Neural cell (in vitro differentiated cells): ENCODE results near the gene ADGRF1. TPM values are rescaled to one million over a fixed set of nuclear protein-coding genes. Genes with fewer than 3 reads are reported as not detected.

Experiments used
- H2AFZ ChIP-seq: fragments of 200-600, 300-800 bp; sonication (generic), shearing (Covaris generic); 2 replicates; pipeline ENCODE4 v1.6.0; 2014; ENCODE audit warnings: low read depth, mild to moderate bottlenecking, antibody characterized with exemption, low read length, moderate library complexity
- H3F3A ChIP-seq: fragments of 200-600 bp; shearing (Covaris generic); 2 replicates; pipeline ENCODE4 v1.6.1; 2016; ENCODE audit warnings: mild to moderate bottlenecking, moderate library complexity, mixed read lengths, antibody characterized with exemption, low read length; ENCODE audit not compliant: insufficient read depth, poor library complexity, severe bottlenecking
- H3K27ac ChIP-seq: fragments of 200-600, 300-800 bp; sonication (generic), shearing (Covaris generic); 2 replicates; pipeline ENCODE4 v1.5.1; 2014; ENCODE audit warnings: mild to moderate bottlenecking, low read length, moderate library complexity
- H3K27me3 ChIP-seq: fragments of 300-800, 200-600 bp; sonication (generic), shearing (Covaris generic); 2 replicates; pipeline ENCODE4 v1.6.0; 2014; ENCODE audit warnings: mild to moderate bottlenecking, low read depth, low read length, moderate library complexity; ENCODE audit not compliant: insufficient read depth
- H3K36me3 ChIP-seq: fragments of 300-800, 200-600 bp; sonication (generic), shearing (Covaris generic); 2 replicates; pipeline ENCODE4 v1.5.1; 2014; ENCODE audit warnings: mild to moderate bottlenecking, antibody characterized with exemption, low read length, moderate library complexity; ENCODE audit not compliant: insufficient read depth
- H3K4me2 ChIP-seq: fragments of 300-800, 200-600 bp; sonication (generic), shearing (Covaris generic); 2 replicates; pipeline ENCODE4 v1.6.0; 2014; ENCODE audit warnings: mild to moderate bottlenecking, low read length
- H3K4me3 ChIP-seq: fragments of 300-800, 200-600 bp; sonication (generic), shearing (Covaris generic); 2 replicates; pipeline ENCODE4 v1.5.1; 2014; ENCODE audit warnings: mild to moderate bottlenecking, low read length, moderate library complexity
- H3K79me2 ChIP-seq: fragments of 200-600 bp; shearing (Covaris generic); replicated peaks from 2 replicates; pipeline ENCODE4 v1.6.0; 2014; ENCODE audit warnings: mild to moderate bottlenecking, low read length, moderate library complexity; ENCODE audit not compliant: insufficient read depth
- H3K9ac ChIP-seq: fragments of 300-800, 200-600 bp; sonication (generic), shearing (Covaris generic); 2 replicates; pipeline ENCODE4 v1.6.1; 2016; ENCODE audit warnings: mild to moderate bottlenecking, low read length, mixed read lengths
- H3K9me2 ChIP-seq: fragments of 200-600 bp; shearing (Covaris generic); 2 replicates; pipeline ENCODE4 v1.6.1; 2016; ENCODE audit warnings: mild to moderate bottlenecking, low read length, mixed read lengths; ENCODE audit not compliant: insufficient read depth
- H3K9me3 ChIP-seq: fragments of 200-600, 300-800 bp; sonication (generic), shearing (Covaris generic); 2 replicates; pipeline ENCODE4 v1.6.1; 2016; ENCODE audit warnings: mild to moderate bottlenecking, mixed run types, low read length, moderate library complexity, mixed read lengths
- H4K20me1 ChIP-seq: fragments of 200-600 bp; shearing (Covaris generic); 2 replicates; pipeline ENCODE4 v1.6.1; 2016; ENCODE audit warnings: mild to moderate bottlenecking, mixed run types; ENCODE audit not compliant: insufficient read depth
- EP300 ChIP-seq: fragments of 450-650 bp; conservative IDR thresholded peaks from 2 replicates; pipeline ENCODE4 v1.6.1; 2014; ENCODE audit warnings: antibody characterized with exemption, mild to moderate bottlenecking, moderate library complexity; ENCODE audit not compliant: poor library complexity, severe bottlenecking
- EZH2 ChIP-seq: fragments of 200-600, 300-800 bp; shearing (Covaris generic), sonication (generic); IDR thresholded peaks from 2 replicates; pipeline ENCODE4 v1.6.1; 2014; ENCODE audit warnings: antibody characterized with exemption, low read length, borderline replicate concordance, mild to moderate bottlenecking; ENCODE audit not compliant: insufficient read depth, poor library complexity, severe bottlenecking
- MXI1 ChIP-seq: fragments of 450-650 bp; conservative IDR thresholded peaks from 2 replicates; pipeline ENCODE4 v1.6.1; 2014; ENCODE audit warnings: antibody characterized with exemption, mild to moderate bottlenecking; ENCODE audit not compliant: poor library complexity, severe bottlenecking
- POLR2AphosphoS5 ChIP-seq: IDR thresholded peaks from 2 replicates; pipeline ENCODE4 v1.6.1; 2012
- RAD21 ChIP-seq: fragments of 450-650 bp; conservative IDR thresholded peaks from 2 replicates; pipeline ENCODE4 v1.6.1; 2014; ENCODE audit warnings: antibody characterized with exemption, mild to moderate bottlenecking, moderate library complexity
- REST ChIP-seq: IDR thresholded peaks from 2 replicates; pipeline ENCODE4 v1.6.1; 2012; ENCODE audit warnings: borderline replicate concordance
- SMC3 ChIP-seq: fragments of 450-650 bp; conservative IDR thresholded peaks from 2 replicates; pipeline ENCODE4 v1.6.1; 2014; ENCODE audit warnings: antibody characterized with exemption, mild to moderate bottlenecking, moderate library complexity; ENCODE audit not compliant: poor library complexity
- TAF1 ChIP-seq: IDR thresholded peaks from 2 replicates; pipeline ENCODE4 v1.6.1; 2012; ENCODE audit warnings: low read depth
- polyA plus RNA-seq: library from polyadenylated mRNA; depleted of rRNA; stranded (reverse); fragments of >200 nt; gene quantifications from 2 replicates; pipeline ENCODE4 v1.2.3, GENCODE V29; 2014
- TF ChIP-seq, protein P1 (sequence below): fragments of 450-650 bp; IDR thresholded peaks from 2 replicates; pipeline ENCODE4 v1.5.1; 2014; ENCODE audit warnings: antibody characterized with exemption, mild to moderate bottlenecking, moderate library complexity; ENCODE audit not compliant: poor library complexity, severe bottlenecking

ADGRF1 gene
- polyA plus RNA-seq, 1 donor from 2014 or later, result not detected

- Histone ChIP-seq H3K79me2 (no peaks in the 10 kb centered on the region), H3K4me3 (no peak overlapping the region), H3K27me3 (no peaks in the 10 kb centered on the region), H3F3A (no peaks in the 10 kb centered on the region), H3K9me3 (no peaks in the 10 kb centered on the region), H3K4me2 (no peak overlapping the region), H3K27ac (no peak overlapping the region), H3K9ac (no peak overlapping the region), H2AFZ (no peak overlapping the region), H3K9me2 (no peaks in the 10 kb centered on the region), H4K20me1 (no peaks in the 10 kb centered on the region), H3K36me3 (no peaks in the 10 kb centered on the region)
- no peak for TF ChIP-seq EP300
- no peak for TF ChIP-seq MXI1
- TF ChIP-seq SMC3, result no peak
- TF ChIP-seq RAD21, result no peak
- no peak for TF ChIP-seq TAF1
- no peak for TF ChIP-seq EZH2
- no peak for TF ChIP-seq REST
- TF ChIP-seq, protein P1, sequence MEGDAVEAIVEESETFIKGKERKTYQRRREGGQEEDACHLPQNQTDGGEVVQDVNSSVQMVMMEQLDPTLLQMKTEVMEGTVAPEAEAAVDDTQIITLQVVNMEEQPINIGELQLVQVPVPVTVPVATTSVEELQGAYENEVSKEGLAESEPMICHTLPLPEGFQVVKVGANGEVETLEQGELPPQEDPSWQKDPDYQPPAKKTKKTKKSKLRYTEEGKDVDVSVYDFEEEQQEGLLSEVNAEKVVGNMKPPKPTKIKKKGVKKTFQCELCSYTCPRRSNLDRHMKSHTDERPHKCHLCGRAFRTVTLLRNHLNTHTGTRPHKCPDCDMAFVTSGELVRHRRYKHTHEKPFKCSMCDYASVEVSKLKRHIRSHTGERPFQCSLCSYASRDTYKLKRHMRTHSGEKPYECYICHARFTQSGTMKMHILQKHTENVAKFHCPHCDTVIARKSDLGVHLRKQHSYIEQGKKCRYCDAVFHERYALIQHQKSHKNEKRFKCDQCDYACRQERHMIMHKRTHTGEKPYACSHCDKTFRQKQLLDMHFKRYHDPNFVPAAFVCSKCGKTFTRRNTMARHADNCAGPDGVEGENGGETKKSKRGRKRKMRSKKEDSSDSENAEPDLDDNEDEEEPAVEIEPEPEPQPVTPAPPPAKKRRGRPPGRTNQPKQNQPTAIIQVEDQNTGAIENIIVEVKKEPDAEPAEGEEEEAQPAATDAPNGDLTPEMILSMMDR, result no peak
- no peak for TF ChIP-seq POLR2AphosphoS5
Measured at GRCh38 chr6:47047097-47047478, 5.0 kb upstream of the ADGRF1 start.

DNA sequence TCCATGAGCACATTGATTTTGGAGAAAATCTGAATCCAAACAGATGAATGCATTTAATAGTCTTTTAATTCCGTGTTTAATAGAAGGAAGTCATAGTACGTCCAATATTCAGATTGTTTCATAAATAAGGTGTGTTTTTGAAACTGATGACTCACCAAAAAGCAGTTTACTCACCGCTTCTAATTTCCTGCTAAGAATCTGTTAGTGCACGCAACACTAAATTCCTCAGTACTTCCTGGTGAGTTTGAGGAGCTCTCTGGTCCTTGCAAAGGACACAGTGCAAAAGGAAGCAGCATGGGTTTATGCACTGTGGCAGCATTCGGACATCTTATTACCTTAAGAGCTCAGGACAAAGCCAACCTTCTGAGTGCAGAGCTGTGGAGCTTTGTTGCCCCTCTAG lies 2.3 kb upstream of the ADGRF1 start:
- no peak overlapping the region for H2AFZ ChIP-seq

More for the DNA sequence above, 2.3 kb upstream of the ADGRF1 start:
- Histone ChIP-seq H3K4me2 (no peak overlapping the region), H3K27me3 (no peaks in the 10 kb centered on the region), H3K27ac (no peak overlapping the region), H3K9ac (no peak overlapping the region), H3K4me3 (no peak overlapping the region), H3K9me3 (no peaks in the 10 kb centered on the region), H3K36me3 (no peaks in the 10 kb centered on the region), H4K20me1 (no peaks in the 10 kb centered on the region), H3K79me2 (no peaks in the 10 kb centered on the region), H3K9me2 (no peaks in the 10 kb centered on the region), H3F3A (no peaks in the 10 kb centered on the region)
- TF ChIP-seq MXI1, result no peak
- no peak for TF ChIP-seq RAD21
- no peak for TF ChIP-seq SMC3
- no peak for TF ChIP-seq REST
- no peak for TF ChIP-seq TAF1
- TF ChIP-seq, protein P1, result no peak
- TF ChIP-seq EP300, result no peak
- no peak for TF ChIP-seq EZH2
- TF ChIP-seq POLR2AphosphoS5, result no peak
